HEK293T (cell line): ENCODE measurements around the gene PDK4.

Source experiments
- ARNT ChIP-seq: fragments of 450-650 bp; IDR thresholded peaks from 2 replicates; pipeline ENCODE4 v1.6.1; 2017; ENCODE audit warnings: mild to moderate bottlenecking
- CTBP1 ChIP-seq: fragments of 450-650 bp; IDR thresholded peaks from 2 replicates; pipeline ENCODE4 v1.6.1; 2016; ENCODE audit warnings: borderline replicate concordance
- FOXK2 ChIP-seq: fragments of 450-650 bp; IDR thresholded peaks from 2 replicates; pipeline ENCODE4 v1.6.1; 2016; ENCODE audit warnings: mild to moderate bottlenecking
- FOXM1 ChIP-seq: fragments of 450-650 bp; IDR thresholded peaks from 2 replicates; pipeline ENCODE4 v1.6.1; 2017; ENCODE audit warnings: mild to moderate bottlenecking, borderline replicate concordance
- LEF1 ChIP-seq: fragments of 450-650 bp; IDR thresholded peaks from 2 replicates; pipeline ENCODE4 v1.6.1; 2017; ENCODE audit warnings: mild to moderate bottlenecking, borderline replicate concordance
- SUZ12 ChIP-seq: fragments of 450-650 bp; IDR thresholded peaks from 2 replicates; pipeline ENCODE4 v1.6.1; 2016; ENCODE audit warnings: mild to moderate bottlenecking
- TARDBP ChIP-seq: fragments of 450-650 bp; IDR thresholded peaks from 2 replicates; pipeline ENCODE4 v1.6.1; 2016

GRCh38 chr7:95619921-95620320 is 23.6 kb upstream of the PDK4 start:
- TF ChIP-seq LEF1 = no peak
- no peak for TF ChIP-seq SUZ12
- no peak for TF ChIP-seq CTBP1
- TF ChIP-seq FOXM1 = no peak
- no peak for TF ChIP-seq FOXK2
- TF ChIP-seq TARDBP = no peak
- TF ChIP-seq ARNT = no peak
